RPMI8226 (cell line): ENCODE measurements around the gene MAP7D2.

Experiments
- DNase-seq: peaks from one replicate; pipeline ENCODE4 v3.0.0-alpha.2; 2015

The MAP7D2 gene

GRCh38 chrX:20037186-20037585 is 79.5 kb downstream of the MAP7D2 start:
- DNase-seq, result no peak

DNA sequence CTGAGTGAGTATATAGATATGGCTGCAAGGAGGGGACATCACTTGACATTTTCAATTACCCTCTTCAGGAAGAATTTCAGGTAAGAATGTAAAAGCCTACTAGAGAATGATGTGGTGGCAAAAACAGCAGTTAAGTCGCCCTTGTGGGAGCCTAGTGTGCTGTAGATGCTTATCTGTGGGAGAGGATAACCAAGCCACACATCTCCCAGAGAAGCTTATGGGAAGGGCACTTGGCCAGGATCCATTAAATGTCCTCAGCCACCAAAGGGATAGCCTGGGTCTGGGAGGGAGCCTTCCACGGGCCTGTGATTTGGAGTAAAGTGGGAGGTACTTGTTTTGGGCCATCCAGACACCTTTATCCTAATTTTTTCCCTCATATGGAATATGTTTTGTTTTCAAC is 84.5 kb downstream of the MAP7D2 start:
- DNase-seq, result no peak

- peak; percentile 67 for DNase-seq
Observed at GRCh38 chrX:20029728-20030127, 87.0 kb downstream of the MAP7D2 start.

- DNase-seq, result no peak
Observed at GRCh38 chrX:20028588-20028987, 88.1 kb downstream of the MAP7D2 start.

DNA sequence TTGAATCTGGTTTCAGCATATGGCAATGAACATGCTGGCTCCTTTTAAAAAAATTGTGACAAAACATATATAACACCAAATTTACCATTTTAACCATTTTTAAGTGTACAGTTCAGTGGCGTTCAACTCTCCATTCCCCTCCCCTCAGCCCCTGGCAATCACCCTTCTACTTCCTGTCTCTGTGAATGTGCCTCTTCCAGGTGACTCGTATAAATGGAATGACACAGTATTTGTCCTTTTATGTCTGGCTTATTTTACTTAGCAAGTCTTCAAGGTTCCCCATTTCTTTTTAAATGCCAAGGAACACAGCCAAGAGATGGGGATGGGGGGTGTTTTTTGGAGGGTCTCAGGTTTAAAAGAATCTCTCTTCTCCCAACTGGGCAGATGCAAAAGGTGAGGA is 90.4 kb downstream of the MAP7D2 start:
- DNase-seq, result no peak

GRCh38 chrX:20019672-20020365 is 96.9 kb downstream of the MAP7D2 start:
- no peak for DNase-seq

DNA sequence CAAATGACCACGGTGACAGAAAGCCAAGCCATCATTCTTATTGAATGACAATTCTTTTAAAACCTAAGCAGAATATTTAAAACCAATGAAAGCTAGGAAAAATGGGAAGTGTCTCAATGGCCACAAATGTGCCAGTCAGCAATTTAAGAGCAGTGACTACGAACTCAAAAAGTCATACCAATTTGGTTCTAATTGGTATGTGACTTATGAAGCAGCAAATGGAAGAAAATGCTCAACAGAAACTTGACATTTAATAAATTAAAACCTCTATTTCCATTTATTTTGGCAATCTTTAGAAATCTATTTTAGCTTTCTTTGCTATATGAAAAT is 100.1 kb downstream of the MAP7D2 start:
- no peak for DNase-seq

DNA sequence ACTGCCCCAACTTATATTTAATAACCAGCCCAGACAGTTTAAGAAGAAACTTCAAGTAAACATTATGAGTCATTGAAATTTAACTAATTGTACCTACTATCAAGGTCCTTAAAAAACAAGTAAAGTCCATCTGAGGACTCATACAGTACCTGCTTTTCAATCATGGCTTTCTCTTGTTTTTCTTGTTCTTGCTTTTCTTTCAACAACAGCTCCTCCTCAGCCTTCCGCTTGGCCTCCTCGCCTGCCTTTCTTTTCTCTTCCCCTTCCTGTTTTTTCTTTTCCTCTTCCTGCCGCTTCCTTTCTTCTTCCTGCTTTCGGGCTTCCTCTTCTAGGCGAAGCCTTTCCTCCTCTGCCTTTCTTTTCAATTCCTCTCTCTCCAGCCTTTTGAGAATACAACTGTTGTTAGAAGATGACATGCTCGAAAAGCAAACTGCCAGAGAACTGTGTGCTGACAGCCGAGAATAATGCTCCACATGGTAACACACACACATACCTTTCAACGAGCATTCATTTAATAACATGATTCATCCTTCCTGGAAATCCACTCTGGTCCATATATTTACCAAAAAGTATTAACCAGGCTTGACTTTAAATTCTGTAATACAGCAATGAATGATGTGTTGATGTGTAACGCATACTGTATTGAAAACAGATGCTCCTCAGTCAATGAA is 100.6 kb downstream of the MAP7D2 start:
- DNase-seq, result no peak

DNA sequence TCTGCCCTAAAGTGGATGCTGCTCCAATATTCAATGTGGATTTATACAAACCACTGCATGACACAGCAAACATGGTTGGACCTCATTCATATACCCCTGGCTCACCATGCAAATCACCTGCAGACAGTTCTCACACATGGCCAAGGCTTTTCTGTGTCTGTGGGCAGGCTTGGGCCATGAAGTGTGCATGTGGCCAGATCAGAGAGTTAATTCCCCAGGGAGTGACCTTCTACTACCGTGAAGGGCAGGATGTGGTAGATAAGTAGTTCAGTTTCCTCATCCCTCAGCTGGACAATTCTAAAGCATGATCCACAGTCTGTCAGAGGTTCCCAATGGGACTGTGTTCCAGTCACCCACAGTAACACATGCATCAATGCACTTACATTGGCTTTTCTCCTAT is 101.3 kb downstream of the MAP7D2 start:
- DNase-seq, result no peak

- no peak for DNase-seq
Observed at GRCh38 chrX:20011608-20012007, 105.1 kb downstream of the MAP7D2 start.

GRCh38 chrX:20007962-20008622 is 108.6 kb downstream of the MAP7D2 start:
- no peak for DNase-seq

GRCh38 chrX:20005883-20006282 is 110.8 kb downstream of the MAP7D2 start:
- DNase-seq, result no peak

DNA sequence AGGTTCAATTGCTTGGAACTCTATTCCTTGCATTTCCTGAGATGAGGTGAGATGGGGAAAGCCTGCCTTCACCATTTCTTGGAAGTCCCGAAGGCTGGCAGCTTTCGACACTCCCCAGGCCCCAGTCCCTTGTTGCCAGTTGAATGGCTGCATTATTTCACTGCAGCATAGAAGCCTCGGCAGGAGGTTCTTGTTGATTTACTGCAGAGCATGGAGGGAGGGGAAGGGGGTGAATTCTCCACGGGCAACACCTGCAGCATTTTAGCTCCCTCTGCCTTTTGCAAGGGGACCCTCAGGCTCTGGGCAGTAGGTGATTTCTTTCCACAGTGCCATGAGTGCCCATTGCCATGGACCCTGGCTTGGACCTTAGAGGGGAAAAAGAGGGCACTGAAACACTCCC is 115.1 kb downstream of the MAP7D2 start:
- no peak for DNase-seq

DNA sequence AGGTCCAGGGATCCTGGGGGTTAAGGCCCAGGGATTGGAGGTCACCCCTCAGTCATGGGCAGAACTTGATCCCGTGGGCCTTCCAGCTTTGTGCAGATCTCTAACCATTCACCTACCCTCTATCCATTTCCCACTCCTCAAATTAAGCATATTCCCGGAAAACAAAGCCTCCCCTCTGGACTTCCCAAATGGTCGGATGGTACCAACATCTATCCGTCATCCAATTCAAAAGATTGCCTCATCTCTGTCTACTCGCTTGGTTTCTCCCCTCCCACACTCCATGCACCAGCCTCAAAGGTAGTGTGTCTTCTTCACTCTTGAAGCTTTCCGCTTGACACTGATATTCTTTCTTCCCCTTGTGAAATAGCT is 125.4 kb downstream of the MAP7D2 start:
- DNase-seq, result no peak

DNA sequence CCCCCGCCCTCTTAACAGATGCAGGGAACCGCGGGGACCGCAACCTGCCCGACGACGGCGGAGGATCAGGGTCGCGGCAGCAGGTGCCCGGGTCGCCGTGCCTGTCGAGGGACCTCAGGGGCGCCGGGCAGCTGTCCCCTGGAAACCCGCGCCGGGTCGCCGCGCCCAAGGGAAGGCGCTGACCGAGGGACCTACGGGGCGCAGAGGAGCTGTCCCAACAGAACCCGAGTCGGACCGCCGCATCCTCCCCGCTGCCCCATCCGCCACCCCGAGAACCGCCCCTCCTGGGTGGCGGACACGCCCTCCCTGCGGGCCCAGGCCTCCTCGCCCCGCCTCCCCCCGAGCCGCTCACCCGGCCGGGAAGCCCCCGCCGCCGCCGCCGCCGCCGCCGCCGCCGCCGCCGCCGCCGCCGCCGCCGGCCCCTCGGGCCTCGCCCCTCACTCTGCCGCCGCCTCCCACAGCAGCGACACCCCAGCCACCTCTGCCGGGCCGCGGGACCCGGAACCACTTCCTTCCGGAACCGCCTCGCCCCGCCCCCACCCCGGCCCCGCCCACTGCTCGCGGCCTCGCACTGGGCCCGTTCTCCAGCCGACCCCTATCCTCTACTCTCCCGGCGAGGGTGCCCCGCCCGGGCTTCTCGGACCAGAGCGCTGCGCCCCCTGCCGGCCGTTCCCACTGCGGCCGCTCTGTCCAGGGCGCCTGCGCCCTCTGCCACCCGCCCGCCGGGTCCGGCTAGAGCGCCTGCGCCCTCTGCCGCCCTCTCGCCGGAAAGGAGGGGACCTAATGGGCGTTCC is 126.0 kb downstream of the MAP7D2 start, which contains the start of gene BCLAF3:
TSS of gene BCLAF3 (minus strand) at position 506 of the 794 bp plus-strand sequence. CDS start 20,797 bp downstream, outside the sequence.
- DNase-seq, result peak; percentile 92

DNA sequence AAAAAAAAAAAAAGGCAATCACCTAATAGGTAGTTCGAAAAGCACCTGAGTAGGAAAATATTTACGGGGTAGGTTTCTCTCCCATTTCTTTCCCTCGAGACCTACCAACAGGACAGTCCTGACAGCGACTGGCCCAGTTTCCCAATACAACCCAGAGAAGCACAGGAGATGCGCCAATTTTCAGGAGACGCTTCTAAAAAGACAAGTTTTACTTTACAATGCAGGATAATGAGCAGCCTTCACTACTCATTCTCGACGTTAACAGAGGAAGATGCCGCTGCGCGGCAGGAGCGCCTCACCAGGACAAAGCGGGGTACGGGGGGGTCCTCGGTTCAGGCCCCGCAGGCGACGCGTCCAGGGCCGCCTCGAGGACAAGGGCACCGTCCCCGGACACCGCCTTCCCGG is 126.6 kb downstream of the MAP7D2 start:
- peak; percentile 33 for DNase-seq

- DNase-seq, result peak; percentile 11
Observed at GRCh38 chrX:19987856-19988255, 128.9 kb downstream of the MAP7D2 start.

- DNase-seq, result no peak
Observed at GRCh38 chrX:19986531-19986930, 130.2 kb downstream of the MAP7D2 start.

- no peak for DNase-seq
Observed at GRCh38 chrX:19981947-19982346, 134.8 kb downstream of the MAP7D2 start.

DNA sequence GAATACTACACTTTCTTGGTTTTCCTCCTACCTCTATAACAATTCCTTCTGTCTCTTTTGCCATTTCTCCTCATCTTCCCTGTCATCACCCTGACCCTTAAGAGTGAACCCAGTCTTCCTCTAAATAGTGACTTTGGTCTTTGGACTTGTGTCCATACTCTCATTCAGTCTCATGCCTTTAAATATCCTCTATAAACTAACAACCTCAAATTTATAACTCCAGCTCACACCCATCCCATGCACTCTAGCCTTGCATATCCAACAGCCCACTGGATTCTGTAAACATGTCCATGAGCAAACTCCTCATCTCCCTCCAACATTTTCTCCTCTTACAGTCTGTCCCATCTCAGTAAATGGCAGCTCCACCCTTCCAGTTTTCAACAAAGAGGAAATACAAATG is 140.9 kb downstream of the MAP7D2 start:
- DNase-seq, result no peak

GRCh38 chrX:19972984-19973383 is 143.7 kb downstream of the MAP7D2 start:
- DNase-seq, result no peak

GRCh38 chrX:19968276-19968675 is 148.4 kb downstream of the MAP7D2 start:
- no peak for DNase-seq

GRCh38 chrX:19966056-19966455 is 150.7 kb downstream of the MAP7D2 start:
- no peak for DNase-seq
